ENCODE measurements around the gene FUT8. TPM values are rescaled to one million over a fixed set of nuclear protein-coding genes. Genes with fewer than 3 reads are reported as not detected.
"Not testable (repeated sequence)": the region's sequence is repeated elsewhere in the genome, so short reads cannot be mapped to it uniquely, and the experiment has no call there.

The FUT8 gene
- total and polyA plus RNA-seq, 4 donors = 53.5 to 198 (median 66.0) TPM

DNA sequence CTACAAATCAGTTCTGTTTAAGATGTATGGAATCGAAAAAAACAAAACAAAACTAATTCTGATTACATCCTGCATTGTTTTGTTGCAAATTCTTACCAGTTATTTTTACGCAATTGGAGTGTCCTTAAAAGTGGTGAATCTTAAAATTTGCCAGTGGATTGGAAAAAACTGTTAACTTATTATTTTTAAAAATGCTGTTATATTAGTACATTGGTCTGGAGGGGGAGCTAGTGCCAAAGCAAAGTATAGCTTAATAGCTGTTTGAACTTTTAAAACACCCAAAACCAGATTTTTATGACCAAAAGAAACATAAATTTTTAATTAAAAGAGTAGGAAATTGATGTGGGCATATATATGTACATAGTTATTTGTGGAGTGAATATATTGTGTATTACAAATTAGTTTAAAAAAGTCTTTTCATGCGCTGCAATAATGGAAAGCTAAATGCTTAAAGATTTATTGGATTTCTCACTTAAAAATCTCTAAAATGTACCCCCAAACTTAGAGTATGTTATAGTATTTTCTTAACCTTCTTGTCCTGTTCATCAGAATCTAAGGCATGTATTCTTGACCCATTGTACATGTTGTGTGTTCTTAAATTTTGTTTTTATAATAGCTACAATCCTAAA, 2.5 kb downstream of the FUT8 start:
- WGBS (ENCODE audit: insufficient coverage) = no CpG with 5 or more reads among the region's 3 CpGs
- no peaks in the 10 kb centered on the region for H3K27me3 ChIP-seq (ENCODE audit: control insufficient read depth, insufficient read depth, low read length)
- DNase-seq (ENCODE audit: low read depth in 4 of 6, low spot score in 6 of 6) = peak in 2 of 6 donors; percentile 57 to 83
- H3K36me3 ChIP-seq (ENCODE audit: control insufficient read depth, insufficient read depth, low read length) = no peaks in the 10 kb centered on the region
- no peaks in the 10 kb centered on the region for H3K9me3 ChIP-seq (ENCODE audit: control insufficient read depth, insufficient read depth, low read length)
- H3K4me1 ChIP-seq (ENCODE audit: control insufficient read depth, insufficient read depth, low read length) = no peaks in the 10 kb centered on the region
- H3K4me3 ChIP-seq (ENCODE audit: low read depth, low read length) = peak overlapping the region; percentile 0
- H3K27ac ChIP-seq (ENCODE audit: low read depth, low read length) = no peak overlapping the region

DNA sequence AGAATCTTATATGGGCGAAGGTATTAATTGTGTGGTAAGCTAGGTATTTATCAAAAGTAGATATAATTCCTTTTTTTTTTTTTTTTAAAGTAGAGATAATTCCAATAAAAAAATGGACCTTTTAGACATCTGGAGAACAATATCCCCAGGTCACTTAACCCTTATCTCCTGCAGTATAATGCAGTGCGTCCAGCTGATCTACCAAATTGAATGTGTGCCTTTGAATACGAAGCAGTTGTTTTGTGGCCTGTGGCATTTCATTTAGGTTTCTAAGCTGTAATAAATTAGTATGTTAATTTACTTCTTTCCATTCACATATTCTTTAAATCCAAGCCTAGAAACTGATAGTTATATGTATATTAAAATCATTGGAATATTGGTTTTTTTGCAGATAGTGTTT, 3.1 kb downstream of the FUT8 start:
- Histone ChIP-seq H3K27ac (ENCODE audit: low read depth, low read length) (no peak overlapping the region), H3K9me3 (ENCODE audit: control insufficient read depth, insufficient read depth, low read length) (no peaks in the 10 kb centered on the region), H3K27me3 (ENCODE audit: control insufficient read depth, insufficient read depth, low read length) (no peaks in the 10 kb centered on the region), H3K36me3 (ENCODE audit: control insufficient read depth, insufficient read depth, low read length) (no peaks in the 10 kb centered on the region), H3K4me1 (ENCODE audit: control insufficient read depth, insufficient read depth, low read length) (no peaks in the 10 kb centered on the region), H3K4me3 (ENCODE audit: low read depth, low read length) (no peak overlapping the region)
- WGBS (ENCODE audit: insufficient coverage) = no CpG with 5 or more reads among the region's 3 CpGs
- peak in 1 of 6 donors; percentile 48 for DNase-seq (ENCODE audit: low read depth in 4 of 6, low spot score in 6 of 6)

DNA sequence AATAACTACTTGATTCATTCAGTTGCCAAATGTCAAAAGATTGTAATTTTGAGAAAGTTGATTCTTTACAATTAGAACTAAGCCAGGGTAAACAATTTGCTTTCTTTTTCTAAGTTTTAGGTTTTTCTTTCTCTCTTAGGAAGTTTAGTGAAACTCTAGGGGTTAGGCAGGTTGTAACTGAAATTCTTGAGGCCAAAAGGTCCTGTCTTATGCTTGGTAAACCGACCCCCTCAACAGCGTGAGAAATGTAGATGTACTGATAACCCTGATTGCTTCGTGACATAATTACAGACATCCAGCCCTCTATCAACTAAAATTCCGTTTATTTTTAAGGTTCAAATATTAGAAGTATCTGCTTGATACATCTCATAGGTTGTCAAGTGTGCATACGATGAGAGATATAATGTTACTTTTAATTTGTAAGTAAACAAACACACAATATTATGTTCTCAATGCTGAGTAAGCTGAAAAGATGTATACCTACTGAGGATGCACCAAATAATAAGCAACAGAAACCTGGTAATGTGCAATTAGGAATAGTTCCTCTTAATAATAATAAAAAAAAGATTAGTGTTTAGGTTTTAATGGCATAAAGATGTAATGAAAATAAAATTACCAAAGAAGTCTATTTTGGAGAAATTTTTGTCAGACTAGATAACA, 7.2 kb downstream of the FUT8 start:
- Histone ChIP-seq H3K27me3 (ENCODE audit: control insufficient read depth, insufficient read depth, low read length) (no peaks in the 10 kb centered on the region), H3K4me3 (ENCODE audit: low read depth, low read length) (no peak overlapping the region), H3K4me1 (ENCODE audit: control insufficient read depth, insufficient read depth, low read length) (no peaks in the 10 kb centered on the region), H3K9me3 (ENCODE audit: control insufficient read depth, insufficient read depth, low read length) (no peaks in the 10 kb centered on the region), H3K27ac (ENCODE audit: low read depth, low read length) (no peak overlapping the region), H3K36me3 (ENCODE audit: control insufficient read depth, insufficient read depth, low read length) (no peaks in the 10 kb centered on the region)
- no CpG with 5 or more reads among the region's 5 CpGs for whole genome bisulfite sequencing (ENCODE audit: insufficient coverage)
- DNase-seq (ENCODE audit: low read depth in 4 of 6, low spot score in 6 of 6) = no peak

- no peaks in the 10 kb centered on the region for H3K36me3 ChIP-seq (ENCODE audit: control insufficient read depth, insufficient read depth, low read length)
- H3K4me1 ChIP-seq (ENCODE audit: control insufficient read depth, insufficient read depth, low read length) = no peaks in the 10 kb centered on the region
- WGBS (ENCODE audit: insufficient coverage) = 56% methylated on average over 3 of the region's 10 CpGs
- DNase-seq (ENCODE audit: low read depth in 4 of 6, low spot score in 6 of 6) = no peak
- H3K27me3 ChIP-seq (ENCODE audit: control insufficient read depth, insufficient read depth, low read length) = no peaks in the 10 kb centered on the region
- H3K9me3 ChIP-seq (ENCODE audit: control insufficient read depth, insufficient read depth, low read length) = no peaks in the 10 kb centered on the region
- no peak overlapping the region for H3K4me3 ChIP-seq (ENCODE audit: low read depth, low read length)
- H3K27ac ChIP-seq (ENCODE audit: low read depth, low read length) = no peak overlapping the region
Measured at GRCh38 chr14:65421201-65421981, 8.9 kb downstream of the FUT8 start.

- Histone ChIP-seq H3K4me3 (ENCODE audit: low read depth, low read length) (no peak overlapping the region), H3K27me3 (ENCODE audit: control insufficient read depth, insufficient read depth, low read length) (no peaks in the 10 kb centered on the region), H3K36me3 (ENCODE audit: control insufficient read depth, insufficient read depth, low read length) (no peaks in the 10 kb centered on the region), H3K9me3 (ENCODE audit: control insufficient read depth, insufficient read depth, low read length) (no peaks in the 10 kb centered on the region), H3K4me1 (ENCODE audit: control insufficient read depth, insufficient read depth, low read length) (no peaks in the 10 kb centered on the region), H3K27ac (ENCODE audit: low read depth, low read length) (no peak overlapping the region)
- DNase-seq (ENCODE audit: low read depth in 4 of 6, low spot score in 6 of 6) = no peak
- no CpG with 5 or more reads among the region's 4 CpGs for WGBS (ENCODE audit: insufficient coverage)
Measured at GRCh38 chr14:65422088-65422834, 9.7 kb downstream of the FUT8 start.

DNA sequence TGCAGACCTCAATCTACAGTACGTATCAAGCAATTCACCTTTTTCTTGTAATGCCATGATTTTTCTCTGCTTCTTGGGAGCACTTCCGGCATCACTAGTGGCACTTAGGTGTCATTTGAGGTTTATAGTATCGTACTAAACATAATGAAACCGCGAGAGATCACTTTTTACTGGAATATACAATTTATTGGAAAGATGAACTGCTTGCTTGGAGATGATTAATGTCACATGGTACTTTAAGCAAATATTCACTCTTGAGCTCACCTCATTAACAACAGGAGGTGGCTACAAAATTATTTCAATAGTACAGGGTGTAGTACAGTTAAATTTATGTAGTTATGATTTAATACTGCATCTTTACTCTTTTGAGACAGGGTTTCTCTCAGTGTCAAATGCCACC, 11.5 kb downstream of the FUT8 start:
- H3K27me3 ChIP-seq (ENCODE audit: control insufficient read depth, insufficient read depth, low read length) = no peaks in the 10 kb centered on the region
- H3K4me3 ChIP-seq (ENCODE audit: low read depth, low read length) = no peak overlapping the region
- peak in 1 of 6 donors; percentile 58 for DNase-seq (ENCODE audit: low read depth in 4 of 6, low spot score in 6 of 6)
- no peaks in the 10 kb centered on the region for H3K9me3 ChIP-seq (ENCODE audit: control insufficient read depth, insufficient read depth, low read length)
- no CpG with 5 or more reads among the region's 5 CpGs for WGBS (ENCODE audit: insufficient coverage)
- no peaks in the 10 kb centered on the region for H3K4me1 ChIP-seq (ENCODE audit: control insufficient read depth, insufficient read depth, low read length)
- no peak overlapping the region for H3K27ac ChIP-seq (ENCODE audit: low read depth, low read length)
- H3K36me3 ChIP-seq (ENCODE audit: control insufficient read depth, insufficient read depth, low read length) = no peaks in the 10 kb centered on the region

GRCh38 chr14:65424531-65424930, 12.0 kb downstream of the FUT8 start:
- Histone ChIP-seq H3K4me1 (ENCODE audit: control insufficient read depth, insufficient read depth, low read length) (no peaks in the 10 kb centered on the region), H3K36me3 (ENCODE audit: control insufficient read depth, insufficient read depth, low read length) (no peaks in the 10 kb centered on the region), H3K27ac (ENCODE audit: low read depth, low read length) (no peak overlapping the region), H3K4me3 (ENCODE audit: low read depth, low read length) (no peak overlapping the region), H3K27me3 (ENCODE audit: control insufficient read depth, insufficient read depth, low read length) (no peaks in the 10 kb centered on the region), H3K9me3 (ENCODE audit: control insufficient read depth, insufficient read depth, low read length) (no peaks in the 10 kb centered on the region)
- DNase-seq (ENCODE audit: low read depth in 4 of 6, low spot score in 6 of 6) = no peak
- whole genome bisulfite sequencing (ENCODE audit: insufficient coverage) = 92% methylated on average over 5 of the region's 5 CpGs

DNA sequence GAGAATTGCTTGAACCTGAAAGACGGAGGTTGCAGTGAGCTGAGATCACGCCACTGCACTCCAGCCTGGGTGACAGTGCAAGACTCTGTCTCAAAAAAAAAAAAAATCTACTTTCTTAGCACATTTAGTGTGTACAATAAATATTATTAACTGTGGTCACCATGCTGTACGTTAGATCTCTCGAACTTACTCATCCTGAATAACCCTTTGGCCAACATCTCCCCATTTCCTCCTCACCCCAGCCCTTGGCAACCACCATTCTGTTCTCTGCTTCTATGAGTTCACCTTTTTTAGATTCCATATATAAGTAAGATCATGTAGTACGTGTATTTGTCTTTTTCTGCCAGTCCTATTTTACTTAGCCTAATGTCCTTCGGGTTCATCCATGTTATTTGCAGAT, 13.4 kb downstream of the FUT8 start:
- no peak for DNase-seq (ENCODE audit: low read depth in 4 of 6, low spot score in 6 of 6)
- Histone ChIP-seq H3K9me3 (ENCODE audit: control insufficient read depth, insufficient read depth, low read length) (no peaks in the 10 kb centered on the region), H3K27me3 (ENCODE audit: control insufficient read depth, insufficient read depth, low read length) (no peaks in the 10 kb centered on the region), H3K4me1 (ENCODE audit: control insufficient read depth, insufficient read depth, low read length) (no peaks in the 10 kb centered on the region), H3K27ac (ENCODE audit: low read depth, low read length) (no peak overlapping the region), H3K4me3 (ENCODE audit: low read depth, low read length) (no peak overlapping the region), H3K36me3 (ENCODE audit: control insufficient read depth, insufficient read depth, low read length) (no peaks in the 10 kb centered on the region)
- no CpG with 5 or more reads among the region's 6 CpGs for WGBS (ENCODE audit: insufficient coverage)

- H3K4me3 ChIP-seq (ENCODE audit: low read depth, low read length); DNase-seq (ENCODE audit: low read depth in 4 of 6, low spot score in 6 of 6); H3K36me3 ChIP-seq (ENCODE audit: control insufficient read depth, insufficient read depth, low read length); H3K4me1 ChIP-seq (ENCODE audit: control insufficient read depth, insufficient read depth, low read length); H3K27ac ChIP-seq (ENCODE audit: low read depth, low read length); H3K27me3 ChIP-seq (ENCODE audit: control insufficient read depth, insufficient read depth, low read length); H3K9me3 ChIP-seq (ENCODE audit: control insufficient read depth, insufficient read depth, low read length): not testable (repeated sequence)
- 100% methylated on average over 2 of the region's 12 CpGs for WGBS (ENCODE audit: insufficient coverage)
Measured at GRCh38 chr14:65426902-65427301, 14.4 kb downstream of the FUT8 start.
